T47D (cell line): ENCODE measurements around the gene RNPC3.
"Not testable (repeated sequence)": the region's sequence is repeated elsewhere in the genome, so short reads cannot be mapped to it uniquely, and the experiment has no call there.

Experiments
- DNase-seq, 2 experiments: peaks; one replicate each; pipeline versions ENCODE4 v3.0.0 to v3.0.0-alpha.2; 2011 to 2012; ENCODE audit warnings: low read depth in 1 of 2, low spot score in 1 of 2
- JUND ChIP-seq: IDR thresholded peaks from 2 replicates; pipeline ENCODE4 v1.6.1; 2012; ENCODE audit warnings: low read depth
- in situ Hi-C: cut with HindIII; loops from 2 replicates; pipeline ENCODE4 v1.10.0; 2016; ENCODE audit warnings: low sequenced_read_pairs, low pct_unique_long_range_greater_than_20kb

The RNPC3 gene

DNA sequence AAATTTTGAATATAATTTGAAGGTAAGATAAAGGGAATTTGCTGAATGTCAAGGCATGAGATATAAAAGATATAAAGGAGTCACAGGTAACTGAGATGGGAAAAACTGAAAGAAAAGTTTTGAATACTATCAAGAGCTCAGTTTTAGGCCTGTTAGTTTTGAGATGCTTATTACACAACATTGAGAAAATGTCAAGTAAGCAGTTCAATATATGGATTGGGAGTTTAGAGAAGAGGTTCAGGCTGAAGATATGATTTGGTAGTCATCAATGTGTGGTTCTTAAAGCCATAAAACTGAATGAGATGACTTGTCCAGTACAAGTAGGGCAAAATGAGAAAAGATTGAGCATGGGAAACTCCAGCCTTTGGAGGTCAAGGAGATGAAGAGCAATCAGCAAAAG is 4.7 kb upstream of the RNPC3 start:
- no peak for TF ChIP-seq JUND
- in situ Hi-C loops: no loop called here
- no peak for DNase-seq

GRCh38 chr1:103523346-103523745 is 2.2 kb upstream of the RNPC3 start:
- TF ChIP-seq JUND: no peak
- DNase-seq: no peak
- in situ Hi-C loops: no loop called here

DNA sequence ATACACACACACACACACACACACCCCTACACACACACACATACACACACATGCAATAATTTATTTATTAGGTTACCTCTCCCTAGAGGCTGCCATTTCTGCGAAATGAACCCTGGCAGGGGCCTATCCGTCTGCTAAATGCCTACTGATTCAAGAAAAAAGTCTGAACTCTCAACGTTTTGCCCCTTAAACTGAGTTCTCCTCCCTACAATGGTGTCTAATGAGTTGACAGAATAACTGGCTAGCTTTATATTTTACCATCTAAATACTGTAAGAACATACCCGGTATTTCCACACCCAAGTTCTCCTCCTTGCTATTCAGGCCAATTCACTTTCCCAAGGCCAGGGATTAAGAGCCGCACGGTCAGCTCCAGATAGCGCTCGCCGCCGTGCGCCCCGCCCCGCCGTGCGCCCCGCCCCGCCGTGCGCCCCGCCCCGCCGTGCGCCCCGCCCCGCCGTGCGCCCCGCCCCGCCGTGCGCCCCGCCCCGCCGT is 339 bp upstream of the RNPC3 start:
- TF ChIP-seq JUND: no peak
- in situ Hi-C loops: no loop called here
- DNase-seq: peak; percentile 7 to 36

DNA sequence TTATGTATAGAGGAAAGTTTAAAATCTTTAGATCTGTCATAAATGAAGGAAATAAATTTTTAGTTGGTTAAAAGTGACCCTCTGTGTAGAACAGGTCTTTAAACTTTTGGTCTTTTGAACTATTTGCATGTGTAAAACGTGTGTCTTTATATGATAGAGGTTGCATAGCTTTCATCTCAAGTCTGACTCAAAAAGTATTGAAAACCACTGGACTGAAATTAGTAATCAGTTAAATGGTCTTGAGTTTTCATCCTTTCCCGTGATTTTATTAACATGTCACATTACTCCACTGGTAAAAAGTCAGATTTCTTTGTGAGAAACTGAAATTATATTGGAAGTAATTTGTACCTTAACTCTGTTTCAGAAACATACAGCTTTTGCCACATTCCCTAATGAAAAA is 1.8 kb downstream of the RNPC3 start:
- TF ChIP-seq JUND: no peak

GRCh38 chr1:103529746-103530145 is 4.2 kb downstream of the RNPC3 start:
- in situ Hi-C loops: no loop called here
- no peak for TF ChIP-seq JUND
- no peak for DNase-seq

More for the DNA sequence above, 1.8 kb downstream of the RNPC3 start:
- in situ Hi-C loops: no loop called here
- no peak for DNase-seq

DNA sequence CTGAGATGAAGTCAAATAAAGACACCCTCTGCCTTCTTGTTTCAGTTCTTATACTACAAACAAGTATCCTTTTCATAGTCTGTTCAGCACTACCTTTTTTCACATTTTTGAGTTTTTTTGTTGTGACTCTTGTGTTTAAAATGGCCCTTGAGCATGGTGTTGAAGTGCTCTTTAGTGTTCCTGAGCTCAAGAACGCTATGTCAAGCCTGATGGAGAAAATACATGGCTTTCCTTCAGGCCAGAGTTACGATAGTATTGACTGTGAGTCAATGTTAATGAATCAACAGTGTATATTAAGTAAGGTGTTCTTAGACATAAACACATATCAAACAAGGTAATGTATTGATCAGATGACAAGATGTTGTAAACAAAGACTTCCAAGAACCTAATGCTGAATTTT is 12.7 kb downstream of the RNPC3 start:
- in situ Hi-C loops: no loop called here
- TF ChIP-seq JUND: no peak
- no peak for DNase-seq

GRCh38 chr1:103541431-103541830 is 15.9 kb downstream of the RNPC3 start:
- no peak for TF ChIP-seq JUND
- no peak for DNase-seq
- in situ Hi-C loops: no loop called here

GRCh38 chr1:103546496-103546895 is 21.0 kb downstream of the RNPC3 start:
- no peak for DNase-seq
- in situ Hi-C loops: no loop called here
- no peak for TF ChIP-seq JUND

GRCh38 chr1:103547840-103548239 is 22.3 kb downstream of the RNPC3 start:
- in situ Hi-C loops: no loop called here

GRCh38 chr1:103560427-103560826 is 34.9 kb downstream of the RNPC3 start:
- in situ Hi-C loops: no loop called here
- TF ChIP-seq JUND: no peak
- no peak for DNase-seq

More at GRCh38 chr1:103547840-103548239, 22.3 kb downstream of the RNPC3 start:
- no peak for TF ChIP-seq JUND
- no peak for DNase-seq

- DNase-seq, in situ Hi-C loops: not testable (repeated sequence)
These were observed 35.6 kb downstream of the RNPC3 start for GRCh38 chr1:103561124-103561523.

- no peak for DNase-seq
- no peak for TF ChIP-seq JUND
- in situ Hi-C loops: no loop called here
These were observed 36.3 kb downstream of the RNPC3 start for GRCh38 chr1:103561643-103562395.

GRCh38 chr1:103563056-103563455 is 37.6 kb downstream of the RNPC3 start:
- no peak for TF ChIP-seq JUND
- in situ Hi-C loops: no loop called here

GRCh38 chr1:103569493-103569892 is 44.0 kb downstream of the RNPC3 start:
- no peak for TF ChIP-seq JUND
- in situ Hi-C loops: no loop called here
- no peak for DNase-seq

More at GRCh38 chr1:103563056-103563455, 37.6 kb downstream of the RNPC3 start:
- no peak for DNase-seq

DNA sequence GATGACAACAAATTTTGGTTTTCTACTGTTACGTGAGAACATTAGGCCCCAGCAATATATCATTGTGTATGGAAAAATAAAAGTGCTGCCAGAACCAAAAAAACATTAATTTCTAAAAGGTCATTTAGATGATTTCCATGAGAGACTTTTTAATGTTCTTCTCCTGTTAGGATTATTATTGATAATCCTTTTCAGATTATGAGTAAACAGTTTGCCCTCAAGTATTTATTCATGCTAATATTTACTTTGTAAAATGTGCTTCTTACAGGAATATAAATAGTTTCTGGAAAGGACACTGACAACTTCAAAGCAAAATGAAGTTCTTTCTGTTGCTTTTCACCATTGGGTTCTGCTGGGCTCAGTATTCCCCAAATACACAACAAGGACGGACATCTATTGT is 45.8 kb downstream of the RNPC3 start, which contains the start of gene AMY2B:
AMY2B (plus strand) TSS at position 301 of the 400 bp plus-strand sequence; CDS start at position 315, 14 bp downstream.
- in situ Hi-C loops, DNase-seq: not testable (repeated sequence)
